GM12878 (cell line): ENCODE results near the gene ARID5B. TPM values are rescaled to one million over a fixed set of nuclear protein-coding genes. Genes with fewer than 3 reads are reported as not detected.

Source experiments
- BHLHE40 ChIP-seq, 2 experiments: fragments of 450-650 bp in 1 of 2; IDR thresholded peaks; 2 replicates each; pipeline ENCODE4 v1.6.1; 2011 to 2017; ENCODE audit warnings: low read depth in 2 of 2, borderline replicate concordance in 1 of 2, improper control_type of control experiment in 1 of 2, low read length in 1 of 2, mild to moderate bottlenecking in 1 of 2
- CHD4 ChIP-seq: fragments of 200-600 bp; sonication (generic); IDR thresholded peaks from 2 replicates; pipeline ENCODE4 v1.6.1; 2016; ENCODE audit warnings: mild to moderate bottlenecking
- CREB1 ChIP-seq: IDR thresholded peaks from 2 replicates; pipeline ENCODE4 v1.6.1; 2012; ENCODE audit warnings: low read depth, mild to moderate bottlenecking, inconsistent platforms
- FOXM1 ChIP-seq: IDR thresholded peaks from 2 replicates; pipeline ENCODE4 v1.6.1; 2012; ENCODE audit warnings: low read depth, mild to moderate bottlenecking, inconsistent platforms, low read length, moderate library complexity
- KDM1A ChIP-seq: fragments of 200-600 bp; sonication (generic); IDR thresholded peaks from 2 replicates; pipeline ENCODE4 v1.6.1; 2016; ENCODE audit warnings: borderline replicate concordance
- NR2F1 ChIP-seq: fragments of 450-650 bp; conservative IDR thresholded peaks from 2 replicates; pipeline ENCODE4 v1.6.1; 2017; ENCODE audit warnings: mild to moderate bottlenecking
- POLR2A ChIP-seq: IDR thresholded peaks from 2 replicates; pipeline ENCODE4 v1.6.1; 2011; ENCODE audit warnings: low read depth, mild to moderate bottlenecking, low read length
- RELA ChIP-seq: fragments of 450-650 bp; IDR thresholded peaks from 2 replicates; pipeline ENCODE4 v1.8.0; 2014; ENCODE audit warnings: borderline replicate concordance; ENCODE audit not compliant: partially characterized antibody
- RUNX3 ChIP-seq: IDR thresholded peaks from 2 replicates; pipeline ENCODE4 v1.6.1; 2012; ENCODE audit warnings: low read length, inconsistent platforms
- STAT1 ChIP-seq: fragments of 450-650 bp; conservative IDR thresholded peaks from 2 replicates; pipeline ENCODE4 v1.6.1; 2014; ENCODE audit warnings: antibody characterized with exemption, mild to moderate bottlenecking
- ZBTB40 ChIP-seq: fragments of 450-650 bp; IDR thresholded peaks from 2 replicates; pipeline ENCODE4 v1.6.1; 2016; ENCODE audit warnings: mild to moderate bottlenecking, moderate library complexity, borderline replicate concordance
- ZNF24 ChIP-seq: fragments of 450-650 bp; IDR thresholded peaks from 2 replicates; pipeline ENCODE4 v1.6.1; 2017; ENCODE audit warnings: antibody characterized with exemption, mild to moderate bottlenecking
- ZNF274 ChIP-seq: IDR thresholded peaks from one replicate; pipeline ENCODE4 v1.8.0; 2011; ENCODE audit not compliant: insufficient read length, insufficient read depth
- polyA plus RNA-seq, 11 experiments: library from polyadenylated mRNA; depleted of rRNA in 4 of 11; unstranded in 6 of 11; stranded (reverse) in 5 of 11; fragments of >200 nt; fragmentation: Nextera tagmentation in 4 of 11; fragmentation: Illumina TruSeq in 1 of 11; extraction: Ambion mirVana in 4 of 11; extraction: Trizol in 1 of 11; gene quantifications; 1 replicate in 1 of 11; 2 replicates in 10 of 11; pipeline versions ENCODE4 v1.2.1 to v1.2.3, GENCODE V29; 2011 to 2016; ENCODE audit warnings: inconsistent platforms in 2 of 11, missing spikeins in 2 of 11, low read depth in 1 of 11
- total RNA-seq, 4 experiments: library from RNA; depleted of rRNA in 3 of 4; stranded (reverse); fragments of >200 nt in 3 of 4; fragmentation: Illumina TruSeq in 1 of 4; extraction: Trizol in 1 of 4; gene quantifications; 2 replicates each; pipeline versions ENCODE4 v1.2.1 to v1.2.3, GENCODE V29; 2013 to 2021
- TF ChIP-seq, protein P1 (sequence below): fragments of 150-350 bp; IDR thresholded peaks from 2 replicates; pipeline ENCODE4 v1.6.1; 2014; ENCODE audit warnings: mild to moderate bottlenecking, low read depth, low read length
- TF ChIP-seq, protein P2 (sequence below): fragments of 450-650 bp; IDR thresholded peaks from 2 replicates; pipeline ENCODE4 v1.6.1; 2014; ENCODE audit warnings: mild to moderate bottlenecking

The ARID5B gene
- total and polyA plus RNA-seq, 10 of the 15 experiments (the other 5 are each of a cell fraction or from before 2014, with no cell fraction given), result 2.7 to 8.5 (median 6.1) TPM

DNA sequence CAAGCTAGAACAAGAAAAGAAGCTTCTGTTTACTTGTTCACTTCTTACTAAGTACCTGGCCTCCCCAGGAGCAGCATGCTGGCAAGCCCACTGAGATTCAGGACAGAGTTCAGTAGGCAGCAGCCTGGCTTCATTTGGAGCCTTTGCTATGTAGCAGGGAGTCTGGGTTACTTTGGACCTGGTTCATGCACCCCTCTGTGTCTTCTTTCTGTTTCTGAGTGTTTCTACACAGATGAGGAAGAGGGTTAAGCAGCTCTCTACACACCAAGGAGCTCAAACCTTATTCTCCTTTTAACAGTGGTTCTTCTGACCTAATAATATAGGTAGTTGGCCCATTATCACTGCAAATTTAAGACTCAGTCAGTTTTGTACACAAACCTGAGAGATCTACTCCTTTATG lies 152.9 kb downstream of the ARID5B start (continued):
- TF ChIP-seq, protein P1, sequence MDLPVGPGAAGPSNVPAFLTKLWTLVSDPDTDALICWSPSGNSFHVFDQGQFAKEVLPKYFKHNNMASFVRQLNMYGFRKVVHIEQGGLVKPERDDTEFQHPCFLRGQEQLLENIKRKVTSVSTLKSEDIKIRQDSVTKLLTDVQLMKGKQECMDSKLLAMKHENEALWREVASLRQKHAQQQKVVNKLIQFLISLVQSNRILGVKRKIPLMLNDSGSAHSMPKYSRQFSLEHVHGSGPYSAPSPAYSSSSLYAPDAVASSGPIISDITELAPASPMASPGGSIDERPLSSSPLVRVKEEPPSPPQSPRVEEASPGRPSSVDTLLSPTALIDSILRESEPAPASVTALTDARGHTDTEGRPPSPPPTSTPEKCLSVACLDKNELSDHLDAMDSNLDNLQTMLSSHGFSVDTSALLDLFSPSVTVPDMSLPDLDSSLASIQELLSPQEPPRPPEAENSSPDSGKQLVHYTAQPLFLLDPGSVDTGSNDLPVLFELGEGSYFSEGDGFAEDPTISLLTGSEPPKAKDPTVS, result no peak
- TF ChIP-seq ZBTB40, result no peak
- no peak for TF ChIP-seq ZNF274
- TF ChIP-seq BHLHE40 (IDR thresholded peaks at IDR 0.05; ENCODE audit: borderline replicate concordance in 1 of 2, low read depth in 2 of 2, low read length in 1 of 2), result no peak
- no peak for TF ChIP-seq RUNX3
- no peak for TF ChIP-seq CHD4
- TF ChIP-seq, protein P2, sequence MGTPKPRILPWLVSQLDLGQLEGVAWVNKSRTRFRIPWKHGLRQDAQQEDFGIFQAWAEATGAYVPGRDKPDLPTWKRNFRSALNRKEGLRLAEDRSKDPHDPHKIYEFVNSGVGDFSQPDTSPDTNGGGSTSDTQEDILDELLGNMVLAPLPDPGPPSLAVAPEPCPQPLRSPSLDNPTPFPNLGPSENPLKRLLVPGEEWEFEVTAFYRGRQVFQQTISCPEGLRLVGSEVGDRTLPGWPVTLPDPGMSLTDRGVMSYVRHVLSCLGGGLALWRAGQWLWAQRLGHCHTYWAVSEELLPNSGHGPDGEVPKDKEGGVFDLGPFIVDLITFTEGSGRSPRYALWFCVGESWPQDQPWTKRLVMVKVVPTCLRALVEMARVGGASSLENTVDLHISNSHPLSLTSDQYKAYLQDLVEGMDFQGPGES, result no peak
- no peak for TF ChIP-seq POLR2A
- no peak for TF ChIP-seq ZNF24
- no peak for TF ChIP-seq STAT1
- no peak for TF ChIP-seq KDM1A
- TF ChIP-seq FOXM1, result no peak
- no peak for TF ChIP-seq NR2F1
- no peak for TF ChIP-seq RELA
- TF ChIP-seq CREB1, result no peak
